Measurements from ENCODE around the gene SLC38A7.

The SLC38A7 gene

GRCh38 chr16:58684354-58685083, at the start of gene SLC38A7:
SLC38A7 (minus strand) TSS chr16:58684770; CDS start chr16:58680126, 4,644 bp downstream.
- TF ChIP-seq CTCF (IDR thresholded peaks at IDR 0.05; ENCODE audit: borderline replicate concordance, control extremely low read depth, extremely low read depth, insufficient read depth, missing control alignments), result no peak
- DNase-seq (ENCODE audit: low spot score), result peak; percentile 95
- in situ Hi-C loops (cut with MboI; ENCODE audit: low sequenced_read_pairs, unreplicated experiment), result no loop called here

DNA sequence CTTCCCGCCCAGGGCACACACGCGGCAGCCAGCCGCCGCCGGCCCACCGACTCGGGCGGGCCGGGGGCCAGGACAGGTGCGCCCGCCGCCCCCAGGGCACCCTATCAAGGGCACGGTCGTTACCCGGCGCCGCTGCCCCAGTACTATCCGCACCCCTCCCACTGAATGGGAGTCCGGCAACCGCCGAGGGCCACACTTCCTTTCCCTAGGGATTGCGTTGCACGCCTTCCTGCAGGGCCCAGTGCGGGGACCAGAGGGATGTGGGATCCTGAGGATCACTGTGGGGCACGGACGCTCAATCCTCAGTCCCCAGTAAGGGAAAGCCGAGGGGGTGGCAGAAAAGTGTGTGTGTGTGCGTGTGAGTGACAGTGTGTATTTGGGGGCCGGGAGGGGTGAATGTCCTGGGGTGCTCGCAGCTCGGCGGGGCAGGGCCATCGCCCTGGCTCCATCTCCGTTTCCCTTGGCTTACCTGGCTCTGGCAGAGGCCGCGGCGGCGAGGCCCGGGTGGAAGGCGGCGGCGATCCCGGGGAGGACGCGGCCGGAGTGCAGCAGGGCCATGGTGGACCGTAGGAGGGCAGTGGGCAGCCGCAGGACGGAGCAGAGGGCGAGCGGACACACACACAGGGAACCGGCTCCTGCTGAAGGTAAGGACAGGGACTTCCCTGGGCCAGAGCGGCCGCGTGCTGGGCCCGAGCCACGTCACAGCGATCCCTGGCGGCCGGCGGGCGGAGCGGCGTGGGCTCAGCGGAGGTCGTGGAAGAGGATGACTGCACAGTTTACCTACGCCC, 49.3 kb upstream of the SLC38A7 start, which contains the start of gene GOT2:
TSS of gene GOT2 (minus strand) at position 646 of the 788 bp plus-strand sequence. CDS start at position 558, 88 bp downstream.
- peak; percentile 91 for DNase-seq (ENCODE audit: low spot score)
- in situ Hi-C loops (cut with MboI; ENCODE audit: low sequenced_read_pairs, unreplicated experiment), result no loop called here
- TF ChIP-seq CTCF (IDR thresholded peaks at IDR 0.05; ENCODE audit: borderline replicate concordance, control extremely low read depth, extremely low read depth, insufficient read depth, missing control alignments), result peak; percentile 97

DNA sequence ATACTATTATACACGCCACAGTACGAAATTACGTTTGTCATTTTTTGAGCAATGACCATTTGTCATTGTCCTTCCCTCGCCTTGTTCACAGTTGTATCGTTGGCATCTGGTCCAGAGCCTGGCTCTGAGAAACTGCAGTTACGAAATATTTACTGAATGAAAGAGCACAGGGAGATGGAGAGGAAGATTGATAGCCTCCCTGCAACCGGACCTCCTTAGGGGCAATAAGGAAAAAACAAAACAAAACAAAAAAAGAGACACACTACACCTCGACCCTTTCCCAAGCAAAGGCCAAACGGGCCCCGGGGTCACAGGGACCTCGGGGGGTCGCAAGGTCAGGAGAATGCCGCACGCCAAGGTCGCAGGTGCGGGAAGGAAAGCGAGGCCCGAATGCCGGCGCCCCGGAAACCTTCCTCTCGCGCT, 48.7 kb upstream of the SLC38A7 start:
- no peak for TF ChIP-seq CTCF (IDR thresholded peaks at IDR 0.05; ENCODE audit: borderline replicate concordance, control extremely low read depth, extremely low read depth, insufficient read depth, missing control alignments)
- in situ Hi-C loops (cut with MboI; ENCODE audit: low sequenced_read_pairs, unreplicated experiment), result no loop called here
- no peak for DNase-seq (ENCODE audit: low spot score)

DNA sequence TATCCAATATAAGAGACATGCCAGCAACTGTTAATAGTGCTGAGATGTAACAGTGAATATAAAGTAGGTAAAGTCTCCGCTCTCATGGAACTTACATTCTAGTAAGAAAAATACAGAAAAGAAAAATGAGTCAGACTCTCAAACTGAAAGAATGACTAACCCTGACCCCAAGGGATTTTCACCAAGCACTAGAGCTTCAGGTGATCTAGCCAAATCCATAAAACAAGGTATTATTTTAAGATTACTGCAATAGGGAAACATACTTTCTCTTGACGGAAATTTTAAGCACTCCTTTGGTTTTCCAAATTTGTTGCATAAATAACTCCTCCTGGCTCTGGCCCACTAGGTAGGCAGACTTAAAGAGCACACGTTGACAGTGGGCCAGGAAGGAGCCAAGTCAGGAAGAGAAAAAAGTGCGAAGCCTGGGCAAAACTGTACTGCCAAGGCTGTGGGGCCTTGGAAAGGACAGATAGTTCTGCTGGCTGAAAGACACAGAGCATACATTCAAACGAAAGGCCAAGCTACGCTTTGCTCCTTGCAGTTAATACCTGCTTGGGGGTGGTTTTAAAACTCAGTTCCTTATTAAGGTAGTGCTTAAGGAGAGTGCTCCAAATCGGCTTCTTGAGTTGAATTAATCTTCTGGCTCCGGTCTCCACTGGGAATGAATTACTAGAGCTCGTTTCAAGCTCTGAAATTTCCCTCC, 48.1 kb upstream of the SLC38A7 start:
- peak; percentile 54 for DNase-seq (ENCODE audit: low spot score)
- in situ Hi-C loops (cut with MboI; ENCODE audit: low sequenced_read_pairs, unreplicated experiment), result no loop called here
- no peak for TF ChIP-seq CTCF (IDR thresholded peaks at IDR 0.05; ENCODE audit: borderline replicate concordance, control extremely low read depth, extremely low read depth, insufficient read depth, missing control alignments)

DNA sequence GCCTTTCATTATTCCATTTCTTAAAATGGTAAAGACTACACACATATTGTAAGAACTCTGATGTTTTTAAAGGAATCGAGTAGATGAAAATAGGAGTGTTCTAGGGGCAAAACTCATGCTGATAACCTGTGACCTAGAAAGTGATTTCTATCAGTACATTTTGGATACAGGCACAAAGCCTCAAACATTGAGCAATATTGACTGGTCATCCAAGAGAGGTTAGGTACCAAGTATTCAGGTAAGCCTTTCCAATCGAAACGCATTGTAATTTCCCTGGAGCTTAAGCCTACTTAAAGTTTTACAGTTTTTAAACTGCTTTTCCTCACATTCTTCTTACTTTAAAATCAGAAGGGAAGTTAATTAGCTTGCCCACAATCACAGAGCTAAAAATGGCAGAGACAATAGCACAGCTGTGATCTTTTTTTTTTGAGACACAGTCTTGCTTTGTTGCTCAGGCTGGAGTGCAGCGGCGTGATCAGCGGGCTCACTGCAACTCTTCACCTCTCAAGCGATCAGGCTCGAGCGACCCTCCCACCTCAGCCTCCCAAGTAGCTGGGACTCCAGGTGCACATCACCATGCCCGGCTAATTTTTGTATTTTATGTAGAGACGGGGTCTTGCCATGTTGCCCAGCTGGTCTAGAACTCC, 46.3 kb upstream of the SLC38A7 start:
- DNase-seq (ENCODE audit: low spot score), result no peak
- TF ChIP-seq CTCF (IDR thresholded peaks at IDR 0.05; ENCODE audit: borderline replicate concordance, control extremely low read depth, extremely low read depth, insufficient read depth, missing control alignments), result no peak
- in situ Hi-C loops (cut with MboI; ENCODE audit: low sequenced_read_pairs, unreplicated experiment), result no loop called here
